NK-92 (cell line): ENCODE data around the gene ZNF844.
"Not testable (repeated sequence)": the region's sequence is repeated elsewhere in the genome, so short reads cannot be mapped to it uniquely, and the experiment has no call there.

Experiments
- DNase-seq: peaks from one replicate; lab custom pipeline; 2025; ENCODE audit not compliant: unreplicated experiment; lab: John Stamatoyannopoulos, UW

The ZNF844 gene

GRCh38 chr19:12092065-12092867 lies 27.7 kb downstream of the ZNF844 start:
- DNase-seq = no peak

- DNase-seq = no peak
These were observed 28.4 kb downstream of the ZNF844 start for GRCh38 chr19:12092956-12093355.

DNA sequence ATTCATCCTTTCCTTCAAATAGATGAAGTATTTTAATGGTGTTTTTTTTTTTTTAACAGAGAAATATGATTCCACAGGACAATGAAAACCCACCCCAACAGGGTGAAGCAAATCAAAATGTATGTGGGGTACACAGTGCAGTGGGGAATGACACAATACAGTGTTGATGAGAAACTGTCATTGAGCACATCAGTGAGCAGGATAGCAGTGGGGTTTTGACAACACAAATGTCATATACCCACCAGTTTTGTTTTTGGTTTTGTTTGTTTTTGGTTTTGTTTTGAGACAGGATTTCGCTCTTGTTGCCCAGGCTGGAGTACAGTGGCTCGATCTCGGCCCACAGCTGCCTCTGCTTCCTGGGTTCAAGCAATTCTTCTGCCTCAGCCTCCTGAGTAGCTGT lies 29.2 kb downstream of the ZNF844 start:
- no peak for DNase-seq

- no peak for DNase-seq
These were observed 30.7 kb downstream of the ZNF844 start for GRCh38 chr19:12095111-12095790.

- no peak for DNase-seq
These were observed 33.5 kb downstream of the ZNF844 start for GRCh38 chr19:12098040-12098439.

DNA sequence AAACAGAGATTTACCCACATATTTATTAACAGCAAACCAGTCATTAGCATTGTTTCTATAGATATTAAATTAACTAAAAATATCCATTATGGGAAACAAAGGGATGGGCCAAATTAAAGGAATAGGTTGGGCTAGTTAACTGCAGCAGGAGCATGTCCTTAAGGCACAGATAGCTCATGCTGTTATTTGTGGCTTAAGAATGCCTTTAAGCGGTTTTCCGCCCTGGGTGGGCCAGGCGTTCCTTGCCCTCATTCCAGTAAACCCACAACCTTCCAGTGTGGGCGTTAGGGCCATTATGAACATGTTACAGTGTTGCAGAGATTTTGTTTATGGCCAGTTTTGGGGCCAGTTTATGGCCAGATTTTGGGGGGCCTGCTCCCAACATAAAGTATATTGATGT lies 39.4 kb downstream of the ZNF844 start:
- DNase-seq = not testable (repeated sequence)

DNA sequence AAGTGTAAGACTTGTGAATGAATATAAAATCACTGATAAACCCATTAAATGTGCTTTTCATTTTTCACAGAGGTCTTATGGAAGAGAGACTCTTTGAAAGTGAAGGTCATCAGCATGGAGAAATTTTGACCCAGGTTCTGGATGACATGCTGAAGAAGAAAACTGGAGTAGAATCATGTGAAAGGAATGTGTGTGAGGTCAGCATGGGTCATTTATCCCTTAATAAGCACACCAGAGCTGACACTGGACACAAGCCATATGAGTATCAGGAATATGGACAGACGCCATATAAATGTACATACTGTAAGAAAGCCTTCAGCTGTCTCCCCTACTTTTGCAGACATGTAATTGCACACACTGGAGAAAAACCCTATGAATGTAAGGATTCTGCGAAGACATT lies 46.6 kb downstream of the ZNF844 start:
- DNase-seq = no peak

DNA sequence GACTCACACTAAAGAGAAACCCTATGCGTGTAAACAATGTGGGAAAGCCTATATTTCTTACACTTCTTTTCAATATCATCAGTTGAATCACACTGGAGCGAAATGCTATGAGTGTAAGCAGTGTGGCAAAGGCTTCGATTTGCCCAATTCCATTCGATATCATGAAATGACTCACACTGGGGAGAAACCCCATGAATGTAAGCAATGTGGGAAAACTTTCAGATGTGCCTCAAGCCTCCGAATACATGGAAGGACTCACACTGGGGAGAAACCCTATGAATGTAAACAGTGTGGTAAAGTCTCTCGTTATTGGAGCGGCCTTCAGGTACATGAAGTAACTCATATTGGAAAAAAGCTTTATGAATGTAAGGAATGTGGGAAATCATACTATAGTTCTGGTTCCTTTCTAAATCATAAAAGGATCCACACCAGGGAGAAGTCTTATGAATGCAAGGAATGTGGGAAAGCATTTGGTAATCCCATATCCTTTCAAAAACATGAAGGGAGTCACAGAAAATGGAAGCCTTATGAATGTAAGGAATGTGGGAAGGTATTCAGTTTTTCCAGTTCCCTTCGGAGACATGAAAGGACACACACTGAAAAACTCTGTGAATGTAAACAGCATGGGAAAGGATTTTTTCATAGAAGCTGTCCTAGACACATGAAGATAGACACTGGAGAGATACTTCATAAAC lies 47.6 kb downstream of the ZNF844 start:
- DNase-seq = no peak

DNA sequence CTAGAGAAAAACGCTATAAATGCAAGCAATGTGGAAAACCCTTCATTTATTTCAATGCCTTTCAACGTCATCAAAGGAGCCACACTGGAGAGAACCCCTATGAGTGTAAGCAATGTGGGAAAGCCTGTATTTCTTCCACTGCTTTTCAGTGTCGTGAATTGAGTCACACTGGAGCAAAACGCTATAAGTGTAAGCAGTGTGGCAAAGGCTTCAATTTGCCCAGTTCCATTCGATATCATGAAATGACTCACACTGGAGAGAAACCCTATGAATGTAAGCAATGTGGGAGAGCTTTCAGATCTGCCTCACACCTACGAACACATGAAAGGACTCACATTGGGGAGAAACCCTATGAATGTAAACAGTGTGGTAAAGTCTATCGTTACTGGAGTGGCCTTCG lies 48.2 kb downstream of the ZNF844 start:
- no peak for DNase-seq

DNA sequence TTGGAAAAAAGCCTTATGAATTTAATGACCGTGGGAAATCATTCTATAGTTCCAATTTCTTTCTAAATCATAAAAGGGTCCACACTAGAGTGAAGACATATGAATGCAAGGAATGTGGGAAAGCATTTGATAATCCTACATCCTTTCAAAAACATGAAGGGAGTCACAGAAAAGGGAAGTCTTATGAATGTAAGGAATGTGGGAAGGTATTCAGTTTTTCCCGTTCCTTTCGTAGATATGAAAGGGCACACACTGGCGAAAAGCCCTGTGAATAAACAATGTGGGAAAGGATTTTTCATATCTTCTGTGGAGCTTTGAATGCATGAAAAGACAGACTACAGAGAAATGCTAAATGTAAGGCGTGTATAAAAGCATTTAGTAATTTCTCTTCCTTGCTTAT lies 48.6 kb downstream of the ZNF844 start:
- no peak for DNase-seq

DNA sequence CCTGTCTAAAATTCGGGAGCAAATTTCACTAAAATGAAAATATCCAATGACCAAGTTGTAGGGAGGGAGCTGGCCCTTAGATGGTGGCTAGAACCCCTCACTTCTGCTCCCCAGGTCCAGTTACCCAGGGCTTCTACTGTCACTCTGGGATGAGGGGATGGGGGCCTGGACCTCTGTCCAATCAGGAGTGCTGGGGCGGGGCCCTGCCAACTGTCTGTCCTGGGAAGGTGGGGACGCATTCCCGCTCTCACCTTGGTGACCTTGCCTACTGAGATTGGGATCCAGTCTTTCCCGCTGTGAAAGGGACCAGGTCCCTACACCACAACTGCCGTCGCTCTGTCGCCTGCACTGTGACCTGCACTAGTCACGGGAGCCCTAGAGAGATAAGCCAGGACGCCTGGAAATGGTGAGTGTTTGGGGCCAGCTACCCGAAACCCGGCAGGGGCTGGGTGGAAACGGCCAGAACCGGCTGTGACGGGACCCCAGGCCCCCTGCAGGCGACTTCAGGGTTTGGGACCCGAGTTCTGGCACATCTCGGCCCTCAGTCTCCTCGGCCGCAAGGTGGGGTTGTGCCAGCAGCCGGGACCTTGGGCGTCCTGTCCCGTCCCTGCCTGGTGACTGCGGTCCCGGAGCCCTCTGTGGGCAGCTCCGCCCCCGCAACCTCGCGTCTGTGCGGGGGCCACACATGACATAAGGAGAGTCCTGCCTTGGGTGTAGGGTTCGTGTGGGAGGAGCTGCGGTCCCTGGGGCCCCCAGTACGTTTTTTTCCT lies 52.9 kb downstream of the ZNF844 start:
- no peak for DNase-seq

- no peak for DNase-seq
These were observed 62.2 kb downstream of the ZNF844 start for GRCh38 chr19:12126707-12127106.
